AG09319 (cell line): Measurements from ENCODE around the gene CEP250.
A peak's percentile ranks its signal among the peaks of the same experiment; 100 is the strongest.

Source experiments
- DNase-seq: peaks from one replicate; pipeline ENCODE4 v3.0.0-alpha.2; 2010; ENCODE audit warnings: low read depth; ENCODE audit errors: extremely low read depth
- CTCF ChIP-seq: IDR thresholded peaks from 2 replicates; pipeline ENCODE4 v1.5.1; 2011; ENCODE audit warnings: low read depth, mild to moderate bottlenecking, inconsistent platforms, low read length, moderate library complexity

The CEP250 gene

GRCh38 chr20:35559042-35559693 is 103.8 kb downstream of the CEP250 start:
- DNase-seq = no peak
- TF ChIP-seq CTCF = no peak

- no peak for DNase-seq
- TF ChIP-seq CTCF = no peak
Observed at GRCh38 chr20:35560105-35560511, 104.7 kb downstream of the CEP250 start.

- DNase-seq = no peak
Observed at GRCh38 chr20:35560541-35560940, 105.1 kb downstream of the CEP250 start.

GRCh38 chr20:35561268-35561667 is 105.9 kb downstream of the CEP250 start:
- TF ChIP-seq CTCF = peak; percentile 28
- no peak for DNase-seq

More at GRCh38 chr20:35560541-35560940, 105.1 kb downstream of the CEP250 start:
- TF ChIP-seq CTCF = no peak

- no peak for TF ChIP-seq CTCF
- DNase-seq = no peak
Observed at GRCh38 chr20:35561671-35562070, 106.3 kb downstream of the CEP250 start.

- DNase-seq = no peak
- TF ChIP-seq CTCF = no peak
Observed at GRCh38 chr20:35562541-35563110, 107.2 kb downstream of the CEP250 start.

- DNase-seq = no peak
- TF ChIP-seq CTCF = no peak
Observed at GRCh38 chr20:35563834-35564233, 108.4 kb downstream of the CEP250 start.
